WI38 (cell line): ENCODE results near the gene MED29.

Experiments
- H3K4me3 ChIP-seq: 2 replicates; pipeline ENCODE4 v1.5.1; 2011; ENCODE audit warnings: low read depth, mild to moderate bottlenecking, control low read depth, low read length
- TF ChIP-seq, protein P1 (sequence below): IDR thresholded peaks from 2 replicates; pipeline ENCODE4 v1.5.1; 2012; ENCODE audit warnings: low read depth, mild to moderate bottlenecking, control low read depth, low read length

The MED29 gene

DNA sequence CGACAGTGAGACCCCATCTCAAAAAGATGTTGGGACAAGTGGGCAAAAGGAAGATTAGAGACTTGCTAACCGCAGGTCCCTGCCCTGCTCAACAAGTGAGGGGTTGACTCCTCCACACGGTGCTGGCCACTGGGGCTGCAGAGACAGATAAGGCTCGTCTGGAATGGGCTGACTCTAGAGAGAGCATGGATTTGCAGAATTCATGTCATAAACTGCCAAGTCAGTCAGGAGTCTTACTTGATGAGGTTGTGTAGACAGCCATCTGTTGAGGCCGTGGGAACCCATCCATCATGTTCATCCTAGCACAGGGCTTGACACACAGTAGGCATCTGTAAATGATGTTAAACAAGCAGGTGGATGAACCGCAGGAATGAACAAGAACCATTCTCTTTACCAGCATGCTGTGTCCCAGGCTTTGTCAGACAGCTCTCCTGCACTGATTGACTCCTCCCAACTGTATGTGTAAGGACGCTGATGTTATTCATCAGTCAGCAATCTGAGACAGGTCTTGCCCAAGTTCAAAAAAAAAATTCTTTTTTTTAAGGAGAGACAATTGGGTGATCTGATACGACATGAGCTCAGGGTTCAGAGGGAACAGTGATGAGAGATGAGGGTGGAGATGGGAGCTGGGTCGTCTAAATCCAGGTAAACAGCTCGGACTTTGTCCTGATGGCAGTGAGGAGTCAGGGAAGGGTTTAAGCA is 9.1 kb upstream of the MED29 start:
- TF ChIP-seq, protein P1, sequence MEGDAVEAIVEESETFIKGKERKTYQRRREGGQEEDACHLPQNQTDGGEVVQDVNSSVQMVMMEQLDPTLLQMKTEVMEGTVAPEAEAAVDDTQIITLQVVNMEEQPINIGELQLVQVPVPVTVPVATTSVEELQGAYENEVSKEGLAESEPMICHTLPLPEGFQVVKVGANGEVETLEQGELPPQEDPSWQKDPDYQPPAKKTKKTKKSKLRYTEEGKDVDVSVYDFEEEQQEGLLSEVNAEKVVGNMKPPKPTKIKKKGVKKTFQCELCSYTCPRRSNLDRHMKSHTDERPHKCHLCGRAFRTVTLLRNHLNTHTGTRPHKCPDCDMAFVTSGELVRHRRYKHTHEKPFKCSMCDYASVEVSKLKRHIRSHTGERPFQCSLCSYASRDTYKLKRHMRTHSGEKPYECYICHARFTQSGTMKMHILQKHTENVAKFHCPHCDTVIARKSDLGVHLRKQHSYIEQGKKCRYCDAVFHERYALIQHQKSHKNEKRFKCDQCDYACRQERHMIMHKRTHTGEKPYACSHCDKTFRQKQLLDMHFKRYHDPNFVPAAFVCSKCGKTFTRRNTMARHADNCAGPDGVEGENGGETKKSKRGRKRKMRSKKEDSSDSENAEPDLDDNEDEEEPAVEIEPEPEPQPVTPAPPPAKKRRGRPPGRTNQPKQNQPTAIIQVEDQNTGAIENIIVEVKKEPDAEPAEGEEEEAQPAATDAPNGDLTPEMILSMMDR, result no peak
- H3K4me3 ChIP-seq, result no peak overlapping the region

DNA sequence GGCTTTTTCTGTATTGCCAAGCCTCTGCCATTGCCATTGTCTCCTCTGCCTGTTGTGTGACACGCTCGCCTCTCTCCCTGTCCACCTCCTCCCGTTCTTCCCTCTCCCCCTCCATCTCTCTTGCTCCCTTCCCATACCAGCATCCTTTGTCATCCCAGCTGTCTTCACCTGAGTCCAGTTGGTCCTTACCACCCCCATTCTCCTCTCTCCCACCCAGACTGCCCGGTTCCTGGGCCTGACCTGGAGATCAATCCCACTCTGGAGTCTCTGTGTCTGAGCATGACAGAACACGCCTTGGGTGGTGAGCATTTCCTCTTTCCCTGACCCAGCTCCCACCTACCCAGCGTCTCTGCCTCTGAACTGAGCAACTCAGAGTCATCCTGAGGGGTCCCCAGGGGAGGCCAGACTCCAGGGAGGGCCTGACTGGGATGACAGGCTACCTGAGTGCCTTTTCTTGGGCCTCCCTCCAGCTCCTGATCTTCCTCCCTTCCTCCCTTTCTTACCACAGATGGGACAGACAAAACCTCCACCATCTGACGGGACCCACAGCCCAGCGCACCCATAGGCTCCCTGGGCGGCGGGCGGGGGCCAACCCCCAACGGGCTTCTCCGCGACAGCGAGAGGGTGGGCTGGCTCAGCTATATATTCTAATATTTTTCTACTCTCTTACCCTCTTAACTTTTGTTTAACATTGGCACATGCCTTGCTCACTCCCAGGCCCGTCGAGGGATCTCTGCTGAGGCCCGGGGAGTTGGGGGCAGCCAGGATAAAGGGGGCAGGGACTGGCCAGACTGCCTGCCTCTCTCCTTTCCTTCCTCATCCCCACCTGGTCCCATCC is 8.0 kb upstream of the MED29 start:
- H3K4me3 ChIP-seq, result no peak overlapping the region
- TF ChIP-seq, protein P1, result no peak

DNA sequence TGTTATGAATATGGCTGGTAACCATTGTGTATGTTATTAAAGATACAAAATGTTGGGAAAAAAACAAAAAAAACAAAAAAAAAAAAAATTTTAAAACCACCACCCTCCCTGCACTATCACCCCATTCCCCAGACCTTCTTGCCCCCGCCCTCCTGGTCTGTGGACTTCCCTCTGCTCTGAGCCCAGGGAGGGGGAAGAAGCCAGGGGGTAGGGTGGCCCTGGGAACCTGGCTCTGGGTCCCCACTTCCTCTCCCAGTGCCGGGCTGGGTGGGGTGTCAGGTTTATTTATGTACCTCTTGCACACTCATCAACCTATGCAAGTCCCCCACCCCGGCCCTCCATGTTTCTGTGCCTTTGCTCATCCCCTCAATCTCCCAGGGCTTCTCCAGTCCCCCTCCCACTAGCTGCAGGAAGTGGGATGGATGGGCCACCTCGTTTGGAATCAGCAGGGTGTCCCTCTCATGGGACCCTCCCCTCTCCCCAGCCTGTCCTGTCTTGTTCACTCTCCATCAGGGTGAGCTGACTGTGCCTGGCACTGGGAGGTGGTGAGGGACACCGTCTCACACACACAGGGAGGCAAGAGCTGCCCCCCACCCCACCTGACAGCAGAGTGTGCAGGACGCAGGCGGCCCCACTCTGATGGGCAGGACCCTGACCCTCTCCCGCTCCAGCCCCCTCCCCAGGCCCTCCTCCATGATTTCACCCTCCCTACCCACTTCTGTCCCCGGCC is 6.2 kb upstream of the MED29 start:
- TF ChIP-seq, protein P1, result no peak
- H3K4me3 ChIP-seq, result no peak overlapping the region

DNA sequence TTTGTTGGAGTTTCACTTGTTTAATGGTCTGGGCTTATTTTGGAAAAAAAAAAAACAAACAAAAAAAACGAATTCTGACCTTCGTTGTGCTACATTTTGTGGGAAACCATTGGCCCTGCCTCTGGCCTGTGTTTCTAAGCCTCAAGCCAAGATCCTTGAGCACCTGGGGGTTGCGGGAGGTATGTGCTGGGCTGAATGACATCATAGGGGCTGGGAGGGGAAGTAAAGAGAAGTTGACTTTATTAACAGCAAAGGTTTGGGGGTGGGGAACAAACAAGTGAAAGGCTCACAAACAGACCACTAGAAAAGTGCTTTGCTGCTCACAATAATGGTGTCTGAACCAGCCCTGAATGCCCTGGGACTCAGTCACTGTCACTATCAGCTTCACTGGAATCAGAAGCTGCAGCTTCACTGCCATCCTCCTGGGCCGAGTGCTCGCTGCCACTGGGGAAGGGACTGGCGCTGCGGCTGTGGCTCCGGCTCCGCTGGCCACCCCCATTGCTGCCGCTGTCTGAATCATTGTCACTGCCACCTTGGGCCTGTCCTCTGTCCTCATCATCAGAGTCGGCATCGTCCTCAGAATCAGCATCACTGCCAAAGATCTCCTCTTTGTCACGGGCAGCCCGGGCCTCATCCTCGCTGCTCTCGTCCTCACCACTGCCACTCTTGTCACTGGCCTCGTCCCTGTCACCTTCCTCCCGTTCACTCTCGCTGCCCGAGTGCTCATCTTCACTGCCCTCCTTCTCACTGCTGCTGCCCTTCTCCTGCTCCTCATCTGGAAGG is 5.4 kb upstream of the MED29 start:
- TF ChIP-seq, protein P1, result no peak

DNA sequence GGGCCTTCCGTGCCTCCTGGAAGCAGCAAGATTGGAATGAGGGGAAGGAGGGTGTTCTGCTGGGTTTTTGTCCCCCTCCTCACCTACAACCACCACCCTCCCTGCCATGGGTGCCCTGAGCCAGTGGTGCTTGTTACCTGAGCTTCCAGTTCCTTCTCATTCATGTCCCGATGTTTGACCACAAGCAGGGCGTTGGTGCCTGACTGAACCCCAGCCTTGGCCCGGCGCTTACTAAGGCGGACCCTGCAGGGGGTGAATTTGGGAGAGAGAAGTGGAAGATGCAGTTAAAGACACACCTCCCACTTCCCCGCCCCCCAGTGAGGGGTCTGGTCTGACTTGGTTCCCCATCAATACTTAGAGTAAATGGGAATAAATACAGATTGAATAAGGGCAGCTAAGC is 4.6 kb upstream of the MED29 start:
- TF ChIP-seq, protein P1, result no peak

More for the DNA sequence above, 5.4 kb upstream of the MED29 start:
- H3K4me3 ChIP-seq, result no peak overlapping the region

DNA sequence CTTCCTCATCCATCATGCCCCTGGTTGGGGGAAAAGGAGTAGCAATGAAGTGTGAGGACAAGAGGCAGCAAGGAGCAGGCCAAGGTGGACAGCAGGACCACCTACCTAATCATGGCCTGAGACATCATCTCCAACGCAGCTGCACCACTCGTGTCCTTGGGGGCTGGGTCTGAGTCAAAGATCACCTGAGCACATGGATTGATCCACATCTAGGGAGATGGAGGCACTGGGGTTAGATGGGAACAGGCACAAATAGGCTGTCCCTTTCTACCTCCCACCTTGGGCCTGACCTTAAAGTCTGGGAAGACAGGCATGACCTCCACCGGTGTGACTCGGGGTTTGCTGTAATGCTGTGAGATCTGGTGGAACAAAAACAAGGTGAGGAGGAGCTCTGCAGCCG is 2.5 kb upstream of the MED29 start:
- no peak overlapping the region for H3K4me3 ChIP-seq

More for the DNA sequence above, 4.6 kb upstream of the MED29 start:
- H3K4me3 ChIP-seq, result no peak overlapping the region

More for the DNA sequence above, 2.5 kb upstream of the MED29 start:
- TF ChIP-seq, protein P1, result no peak
